ENCODE results near the gene TCF3. TPM values are rescaled to one million over a fixed set of nuclear protein-coding genes. Genes with fewer than 3 reads are reported as not detected.

TCF3 gene
- total and polyA plus RNA-seq, 4 donors = 5.2 to 119 (median 12.8) TPM

DNA sequence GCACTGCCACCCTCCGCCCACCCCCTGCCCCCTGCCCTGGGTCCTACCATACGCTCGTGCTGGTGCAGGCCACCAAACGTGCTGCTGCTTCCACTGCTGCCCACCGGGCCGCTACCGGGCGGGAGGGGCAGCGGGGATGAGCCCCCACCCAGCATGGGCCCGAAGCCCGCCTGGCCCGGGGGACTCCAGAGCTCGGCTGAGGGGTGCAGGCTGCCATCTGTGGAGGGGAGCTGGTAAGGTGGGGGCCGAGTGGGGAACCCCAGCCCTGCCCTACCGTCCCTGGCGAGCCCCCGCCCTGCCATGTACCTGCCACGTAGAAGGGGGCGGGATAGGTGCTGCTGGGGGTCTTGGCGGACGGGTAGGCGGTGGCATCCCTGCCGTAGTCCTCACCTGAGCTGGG is 30.4 kb downstream of the TCF3 start (continued):
- TF ChIP-seq MAX (IDR thresholded peaks at IDR 0.05) = no peak

GRCh38 chr19:1621574-1621973 is 30.8 kb downstream of the TCF3 start:
- Histone ChIP-seq H3K27me3 (ENCODE audit: control insufficient read depth in 4 of 4, insufficient read depth in 4 of 4, low read length in 3 of 4) (no peaks in the 10 kb centered on the region), H3K9ac (ENCODE audit: low read depth in 1 of 2, low read length in 2 of 2) (no peak overlapping the region), H3K4me3 (ENCODE audit: low read depth in 1 of 3, low read length in 3 of 3) (no peak overlapping the region), H3K9me3 (ENCODE audit: control insufficient read depth in 4 of 4, low read length in 3 of 4) (no peaks in the 10 kb centered on the region), H3K27ac (ENCODE audit: low read depth in 1 of 2, low read length in 2 of 2) (no peak overlapping the region), H3K36me3 (ENCODE audit: control insufficient read depth in 4 of 4, insufficient read depth in 3 of 4, low read depth in 1 of 4, low read length in 3 of 4) (peaks cover 0 to 8% (median 1%) of the 10 kb centered on the region in 4 donors), H3K4me1 (ENCODE audit: control insufficient read depth in 4 of 4, insufficient read depth in 4 of 4, low read length in 3 of 4) (no peaks in the 10 kb centered on the region)
- no peak for DNase-seq (ENCODE audit: low spot score)
- 96% methylated on average over 23 of the region's 23 CpGs for WGBS
- TF ChIP-seq GABPA (IDR thresholded peaks at IDR 0.05 in 1 of 2, conservative IDR thresholded peaks at IDR 0.05 in 1 of 2) = no peak
- no peak for TF ChIP-seq FOXA1 (IDR thresholded peaks at IDR 0.05)
- no peak for TF ChIP-seq RXRA (IDR thresholded peaks at IDR 0.05)
- TF ChIP-seq, protein P1, sequence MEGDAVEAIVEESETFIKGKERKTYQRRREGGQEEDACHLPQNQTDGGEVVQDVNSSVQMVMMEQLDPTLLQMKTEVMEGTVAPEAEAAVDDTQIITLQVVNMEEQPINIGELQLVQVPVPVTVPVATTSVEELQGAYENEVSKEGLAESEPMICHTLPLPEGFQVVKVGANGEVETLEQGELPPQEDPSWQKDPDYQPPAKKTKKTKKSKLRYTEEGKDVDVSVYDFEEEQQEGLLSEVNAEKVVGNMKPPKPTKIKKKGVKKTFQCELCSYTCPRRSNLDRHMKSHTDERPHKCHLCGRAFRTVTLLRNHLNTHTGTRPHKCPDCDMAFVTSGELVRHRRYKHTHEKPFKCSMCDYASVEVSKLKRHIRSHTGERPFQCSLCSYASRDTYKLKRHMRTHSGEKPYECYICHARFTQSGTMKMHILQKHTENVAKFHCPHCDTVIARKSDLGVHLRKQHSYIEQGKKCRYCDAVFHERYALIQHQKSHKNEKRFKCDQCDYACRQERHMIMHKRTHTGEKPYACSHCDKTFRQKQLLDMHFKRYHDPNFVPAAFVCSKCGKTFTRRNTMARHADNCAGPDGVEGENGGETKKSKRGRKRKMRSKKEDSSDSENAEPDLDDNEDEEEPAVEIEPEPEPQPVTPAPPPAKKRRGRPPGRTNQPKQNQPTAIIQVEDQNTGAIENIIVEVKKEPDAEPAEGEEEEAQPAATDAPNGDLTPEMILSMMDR (IDR thresholded peaks at IDR 0.05; ENCODE audit: low read depth, low read length, missing input control) = no peak
- no peak for TF ChIP-seq ATF3 (IDR thresholded peaks at IDR 0.05)
- TF ChIP-seq FOXA2 (IDR thresholded peaks at IDR 0.05) = no peak
- no peak for TF ChIP-seq YY1 (IDR thresholded peaks at IDR 0.05)
- TF ChIP-seq ZBTB33 (IDR thresholded peaks at IDR 0.05) = no peak
- TF ChIP-seq HNF4A (conservative IDR thresholded peaks at IDR 0.05) = no peak
- no peak for TF ChIP-seq NR2F2 (IDR thresholded peaks at IDR 0.05)
- no peak for TF ChIP-seq RAD21 (IDR thresholded peaks at IDR 0.05)
- TF ChIP-seq HNF4G (IDR thresholded peaks at IDR 0.05) = no peak
- no peak for TF ChIP-seq TAF1 (conservative IDR thresholded peaks at IDR 0.05)
- no peak for TF ChIP-seq REST (IDR thresholded peaks at IDR 0.05)
- TF ChIP-seq JUND (IDR thresholded peaks at IDR 0.05) = no peak
- no peak for TF ChIP-seq SP1 (IDR thresholded peaks at IDR 0.05)
